ENCODE results near the gene EPHB3. TPM values are rescaled to one million over a fixed set of nuclear protein-coding genes. Genes with fewer than 3 reads are reported as not detected.
"Not testable (repeated sequence)": the region's sequence is repeated elsewhere in the genome, so short reads cannot be mapped to it uniquely, and the experiment has no call there.

Gene EPHB3
- total and polyA plus RNA-seq, 4 donors, result 0.50 to 9.0 (median 3.4) TPM

- 84 to 88% methylated on average over 5 of the region's 5 CpGs for WGBS, 2 donors
- no peak for ATAC-seq (ENCODE audit: low FRiP score)
Observed at GRCh38 chr3:184616436-184616835, 54.9 kb downstream of the EPHB3 start.

GRCh38 chr3:184617306-184617705 lies 55.7 kb downstream of the EPHB3 start:
- WGBS, 2 donors, result 93 to 97% methylated on average over 4 of the region's 4 CpGs
- H3K27ac ChIP-seq (ENCODE audit: low read depth in 1 of 2, low read length in 2 of 2); H3K9me3 ChIP-seq (ENCODE audit: control insufficient read depth, low read length); H3K4me1 ChIP-seq (ENCODE audit: control insufficient read depth in 1 of 2, insufficient read depth in 2 of 2, low read length in 2 of 2); DNase-seq; H3K36me3 ChIP-seq (ENCODE audit: control insufficient read depth in 1 of 2, insufficient read depth in 2 of 2, low read length in 1 of 2); intact Hi-C loops (cut with DNase I); H3K27me3 ChIP-seq (ENCODE audit: control insufficient read depth in 1 of 2, insufficient read depth in 2 of 2, low read length in 1 of 2); ATAC-seq (ENCODE audit: low FRiP score); H3K4me3 ChIP-seq (ENCODE audit: low read length in 2 of 2): not testable (repeated sequence)

More at GRCh38 chr3:184616436-184616835, 54.9 kb downstream of the EPHB3 start:
- Histone ChIP-seq H3K4me3 (ENCODE audit: low read length in 2 of 2) (no peak overlapping the region), H3K27ac (ENCODE audit: low read depth in 1 of 2, low read length in 2 of 2) (no peak overlapping the region), H3K9me3 (ENCODE audit: control insufficient read depth, low read length) (no peaks in the 10 kb centered on the region), H3K4me1 (ENCODE audit: control insufficient read depth in 1 of 2, insufficient read depth in 2 of 2, low read length in 2 of 2) (no peaks in the 10 kb centered on the region), H3K27me3 (ENCODE audit: control insufficient read depth in 1 of 2, insufficient read depth in 2 of 2, low read length in 1 of 2) (no peaks in the 10 kb centered on the region), H3K36me3 (ENCODE audit: control insufficient read depth in 1 of 2, insufficient read depth in 2 of 2, low read length in 1 of 2) (no peaks in the 10 kb centered on the region)
- peak in 1 of 2 donors; percentile 4 for DNase-seq
- intact Hi-C loops (cut with DNase I), result no loop called here

GRCh38 chr3:184618811-184619210 lies 57.2 kb downstream of the EPHB3 start:
- H3K4me1 ChIP-seq (ENCODE audit: control insufficient read depth in 1 of 2, insufficient read depth in 2 of 2, low read length in 2 of 2), result no peaks in the 10 kb centered on the region
- no peaks in the 10 kb centered on the region for H3K27me3 ChIP-seq (ENCODE audit: control insufficient read depth in 1 of 2, insufficient read depth in 2 of 2, low read length in 1 of 2)
- intact Hi-C loops (cut with DNase I), result no loop called here
- no peak for ATAC-seq (ENCODE audit: low FRiP score)
- peak in 1 of 2 donors; percentile 43 for DNase-seq
- H3K4me3 ChIP-seq (ENCODE audit: low read length in 2 of 2), result no peak overlapping the region
- H3K27ac ChIP-seq (ENCODE audit: low read depth in 1 of 2, low read length in 2 of 2), result no peak overlapping the region
- no peaks in the 10 kb centered on the region for H3K9me3 ChIP-seq (ENCODE audit: control insufficient read depth, low read length)
- WGBS, 2 donors, result 74 to 76% methylated on average over 7 of the region's 7 CpGs
- no peaks in the 10 kb centered on the region for H3K36me3 ChIP-seq (ENCODE audit: control insufficient read depth in 1 of 2, insufficient read depth in 2 of 2, low read length in 1 of 2)

GRCh38 chr3:184619369-184619768 lies 57.8 kb downstream of the EPHB3 start:
- Histone ChIP-seq H3K4me3 (ENCODE audit: low read length in 2 of 2) (no peak overlapping the region), H3K27me3 (ENCODE audit: control insufficient read depth in 1 of 2, insufficient read depth in 2 of 2, low read length in 1 of 2) (no peaks in the 10 kb centered on the region), H3K4me1 (ENCODE audit: control insufficient read depth in 1 of 2, insufficient read depth in 2 of 2, low read length in 2 of 2) (no peaks in the 10 kb centered on the region), H3K36me3 (ENCODE audit: control insufficient read depth in 1 of 2, insufficient read depth in 2 of 2, low read length in 1 of 2) (no peaks in the 10 kb centered on the region), H3K27ac (ENCODE audit: low read depth in 1 of 2, low read length in 2 of 2) (no peak overlapping the region), H3K9me3 (ENCODE audit: control insufficient read depth, low read length) (no peaks in the 10 kb centered on the region)
- intact Hi-C loops (cut with DNase I), result no loop called here
- DNase-seq, result peak in 1 of 2 donors; percentile 59
- 25 to 32% methylated on average over 3 of the region's 3 CpGs for WGBS, 2 donors
- peak; percentile 66 for ATAC-seq (ENCODE audit: low FRiP score)

GRCh38 chr3:184619787-184620430 lies 58.3 kb downstream of the EPHB3 start:
- no peak overlapping the region for H3K27ac ChIP-seq (ENCODE audit: low read depth in 1 of 2, low read length in 2 of 2)

GRCh38 chr3:184620475-184621119 lies 59.0 kb downstream of the EPHB3 start:
- intact Hi-C loops (cut with DNase I), result no loop called here
- H3K27ac ChIP-seq (ENCODE audit: low read depth in 1 of 2, low read length in 2 of 2), result no peak overlapping the region
- no peaks in the 10 kb centered on the region for H3K4me1 ChIP-seq (ENCODE audit: control insufficient read depth in 1 of 2, insufficient read depth in 2 of 2, low read length in 2 of 2)
- ATAC-seq (ENCODE audit: low FRiP score) (no peak), DNase-seq (peak in 1 of 2 donors; percentile 26)
- no peaks in the 10 kb centered on the region for H3K36me3 ChIP-seq (ENCODE audit: control insufficient read depth in 1 of 2, insufficient read depth in 2 of 2, low read length in 1 of 2)
- 86 to 89% methylated on average over 7 of the region's 7 CpGs for WGBS, 2 donors
- no peak overlapping the region for H3K4me3 ChIP-seq (ENCODE audit: low read length in 2 of 2)
- H3K9me3 ChIP-seq (ENCODE audit: control insufficient read depth, low read length), result peaks cover 2% of the 10 kb centered on the region
- no peaks in the 10 kb centered on the region for H3K27me3 ChIP-seq (ENCODE audit: control insufficient read depth in 1 of 2, insufficient read depth in 2 of 2, low read length in 1 of 2)

More at GRCh38 chr3:184619787-184620430, 58.3 kb downstream of the EPHB3 start:
- DNase-seq (peak in 1 of 2 donors; percentile 0), ATAC-seq (ENCODE audit: low FRiP score) (no peak)
- intact Hi-C loops (cut with DNase I), result no loop called here
- H3K36me3 ChIP-seq (ENCODE audit: control insufficient read depth in 1 of 2, insufficient read depth in 2 of 2, low read length in 1 of 2), result no peaks in the 10 kb centered on the region
- H3K4me3 ChIP-seq (ENCODE audit: low read length in 2 of 2), result no peak overlapping the region
- 37 to 45% methylated on average over 6 of the region's 6 CpGs for WGBS, 2 donors
- no peaks in the 10 kb centered on the region for H3K9me3 ChIP-seq (ENCODE audit: control insufficient read depth, low read length)
- H3K4me1 ChIP-seq (ENCODE audit: control insufficient read depth in 1 of 2, insufficient read depth in 2 of 2, low read length in 2 of 2), result no peaks in the 10 kb centered on the region
- H3K27me3 ChIP-seq (ENCODE audit: control insufficient read depth in 1 of 2, insufficient read depth in 2 of 2, low read length in 1 of 2), result no peaks in the 10 kb centered on the region

GRCh38 chr3:184622156-184622555 lies 60.6 kb downstream of the EPHB3 start:
- ATAC-seq (ENCODE audit: low FRiP score); H3K27ac ChIP-seq (ENCODE audit: low read depth in 1 of 2, low read length in 2 of 2); H3K36me3 ChIP-seq (ENCODE audit: control insufficient read depth in 1 of 2, insufficient read depth in 2 of 2, low read length in 1 of 2); H3K27me3 ChIP-seq (ENCODE audit: control insufficient read depth in 1 of 2, insufficient read depth in 2 of 2, low read length in 1 of 2); H3K9me3 ChIP-seq (ENCODE audit: control insufficient read depth, low read length); intact Hi-C loops (cut with DNase I); H3K4me3 ChIP-seq (ENCODE audit: low read length in 2 of 2); H3K4me1 ChIP-seq (ENCODE audit: control insufficient read depth in 1 of 2, insufficient read depth in 2 of 2, low read length in 2 of 2): not testable (repeated sequence)
- WGBS, 2 donors, result 96 to 98% methylated on average over 13 of the region's 13 CpGs
- peak in 1 of 2 donors; percentile 13 for DNase-seq

GRCh38 chr3:184626923-184627322 lies 65.3 kb downstream of the EPHB3 start:
- intact Hi-C loops (cut with DNase I), result no loop called here
- WGBS, 2 donors, result 80 to 82% methylated on average over 6 of the region's 6 CpGs

More at GRCh38 chr3:184626923-184627322, 65.3 kb downstream of the EPHB3 start:
- DNase-seq (no peak), ATAC-seq (ENCODE audit: low FRiP score) (no peak)
- Histone ChIP-seq H3K36me3 (ENCODE audit: control insufficient read depth in 1 of 2, insufficient read depth in 2 of 2, low read length in 1 of 2) (no peaks in the 10 kb centered on the region), H3K4me3 (ENCODE audit: low read length in 2 of 2) (no peak overlapping the region), H3K27me3 (ENCODE audit: control insufficient read depth in 1 of 2, insufficient read depth in 2 of 2, low read length in 1 of 2) (no peaks in the 10 kb centered on the region), H3K9me3 (ENCODE audit: control insufficient read depth, low read length) (peaks cover 2% of the 10 kb centered on the region), H3K27ac (ENCODE audit: low read depth in 1 of 2, low read length in 2 of 2) (no peak overlapping the region), H3K4me1 (ENCODE audit: control insufficient read depth in 1 of 2, insufficient read depth in 2 of 2, low read length in 2 of 2) (no peaks in the 10 kb centered on the region)
